ENCODE data around the gene EPRS1. TPM values are rescaled to one million over a fixed set of nuclear protein-coding genes. Genes with fewer than 3 reads are reported as not detected.

Gene EPRS1
- total RNA-seq, 2 experiments from 2014 or later: 191 to 198 TPM

Other genes starting within 250 kb of the EPRS1 start
- not detected for gene SLC30A10, start 117.9 kb downstream of the EPRS1 start, total RNA-seq
- gene BPNT1, start 43.3 kb upstream of the EPRS1 start, total RNA-seq: 10 to 100 TPM; 20.5 to 25.8 TPM
- gene IARS2, start 47.6 kb upstream of the EPRS1 start, total RNA-seq: 10 to 100 TPM; 77.6 to 79.2 TPM
- 10 to 100 TPM; 46.1 to 46.5 TPM for gene RAB3GAP2, start 225.9 kb upstream of the EPRS1 start, total RNA-seq